DMS153 treated with DMSO at 0.1 percent for 48 hours (cell line): ENCODE data around the gene PPP2R5A.
A peak's percentile ranks its signal among the peaks of the same experiment; 100 is the strongest.

ENCODE experiments used
- DNase-seq: peaks from one replicate; lab custom pipeline; 2025; ENCODE audit not compliant: unreplicated experiment; lab: John Stamatoyannopoulos, UW

Gene PPP2R5A

GRCh38 chr1:212284744-212285684 is at the start of gene PPP2R5A:
PPP2R5A (plus strand) TSS chr1:212285410; CDS start chr1:212286111, 701 bp downstream.
- DNase-seq, result peak; percentile 99

- DNase-seq, result no peak
Measured at GRCh38 chr1:212235857-212236256, 49.4 kb upstream of the PPP2R5A start.

- DNase-seq, result no peak
Measured at GRCh38 chr1:212236664-212237220, 48.5 kb upstream of the PPP2R5A start.

GRCh38 chr1:212237651-212238050 is 47.6 kb upstream of the PPP2R5A start:
- no peak for DNase-seq

- no peak for DNase-seq
Measured at GRCh38 chr1:212238552-212238951, 46.7 kb upstream of the PPP2R5A start.

GRCh38 chr1:212241501-212241900 is 43.7 kb upstream of the PPP2R5A start:
- no peak for DNase-seq

- DNase-seq, result no peak
Measured at GRCh38 chr1:212241957-212242287, 43.3 kb upstream of the PPP2R5A start.

- DNase-seq, result no peak
Measured at GRCh38 chr1:212242288-212242984, 42.8 kb upstream of the PPP2R5A start.

- no peak for DNase-seq
Measured at GRCh38 chr1:212242985-212243308, 42.3 kb upstream of the PPP2R5A start.

- no peak for DNase-seq
Measured at GRCh38 chr1:212244441-212244840, 40.8 kb upstream of the PPP2R5A start.

- no peak for DNase-seq
Measured at GRCh38 chr1:212247179-212247721, 38.0 kb upstream of the PPP2R5A start.

- DNase-seq, result no peak
Measured at GRCh38 chr1:212247988-212248387, 37.2 kb upstream of the PPP2R5A start.

GRCh38 chr1:212254853-212255363 is 30.3 kb upstream of the PPP2R5A start:
- no peak for DNase-seq

- no peak for DNase-seq
Measured at GRCh38 chr1:212255705-212256307, 29.4 kb upstream of the PPP2R5A start.

- DNase-seq, result no peak
Measured at GRCh38 chr1:212256369-212256768, 28.8 kb upstream of the PPP2R5A start.

- no peak for DNase-seq
Measured at GRCh38 chr1:212257157-212257556, 28.1 kb upstream of the PPP2R5A start.

GRCh38 chr1:212259693-212260480 is 25.3 kb upstream of the PPP2R5A start:
- no peak for DNase-seq

GRCh38 chr1:212260557-212261355 is 24.5 kb upstream of the PPP2R5A start:
- no peak for DNase-seq

GRCh38 chr1:212261361-212261929 is 23.8 kb upstream of the PPP2R5A start:
- no peak for DNase-seq
